GM18517 (cell line): ENCODE measurements around the gene NFATC2.

Experiments used
- ATAC-seq: cut with Tn5 transposase; IDR thresholded peaks from one replicate; pipeline ENCODE4 v1.9.1; 2021; ENCODE audit warnings: mild to moderate bottlenecking, moderate library complexity; ENCODE audit not compliant: unreplicated experiment

NFATC2 gene

GRCh38 chr20:51382111-51382985 is 160.2 kb downstream of the NFATC2 start:
- ATAC-seq: no peak

GRCh38 chr20:51381557-51381956 is 161.0 kb downstream of the NFATC2 start:
- ATAC-seq: no peak

DNA sequence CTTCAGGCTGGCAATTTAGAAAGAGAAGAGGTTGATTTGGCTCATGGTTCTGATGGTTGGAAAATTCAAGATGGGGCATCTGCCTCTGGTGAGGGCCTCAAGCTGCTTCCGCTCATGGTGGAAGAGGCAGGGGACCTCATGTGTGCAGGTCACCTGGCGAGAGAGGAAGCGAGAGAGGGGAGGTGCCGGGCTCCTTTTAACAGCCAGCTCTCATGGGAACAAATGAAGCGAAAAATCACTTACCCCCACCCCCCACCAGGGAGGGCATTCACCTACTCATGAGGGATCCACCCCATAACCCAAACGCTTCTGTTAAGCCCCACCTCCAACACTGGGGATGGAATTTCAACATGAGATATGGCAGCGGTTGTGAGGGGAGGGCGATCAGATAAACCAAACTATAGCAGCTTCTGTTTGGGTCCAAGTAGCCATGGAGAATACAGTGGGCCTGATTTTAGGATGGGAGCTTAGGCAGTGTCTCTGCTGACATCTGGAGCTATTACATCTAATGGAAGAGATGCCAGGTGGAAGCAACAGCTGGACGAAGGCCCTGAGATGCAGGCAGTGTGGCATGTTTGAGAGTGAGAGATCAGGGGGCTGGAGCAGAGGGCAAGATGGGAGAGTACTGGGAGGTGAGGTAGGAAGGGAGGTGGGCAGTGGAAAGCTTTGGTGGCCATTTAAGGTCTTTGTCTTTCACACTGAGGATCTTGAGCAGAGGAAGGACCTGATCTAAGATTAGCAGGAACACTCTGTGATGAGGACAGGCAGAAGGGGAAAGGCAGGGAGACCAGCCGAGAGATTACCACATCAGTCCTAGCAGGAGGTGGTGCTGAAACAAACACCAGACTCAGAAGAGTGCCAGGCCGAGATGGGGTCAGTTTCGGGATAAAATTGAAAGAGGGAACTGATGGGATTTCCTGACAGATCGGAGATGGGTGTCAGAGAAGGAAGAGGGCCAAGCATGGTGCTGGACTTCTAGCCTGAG is 161.8 kb downstream of the NFATC2 start:
- ATAC-seq: no peak

GRCh38 chr20:51379601-51380341 is 162.7 kb downstream of the NFATC2 start:
- no peak for ATAC-seq

- ATAC-seq: no peak
These were observed 164.2 kb downstream of the NFATC2 start for GRCh38 chr20:51378171-51378928.

DNA sequence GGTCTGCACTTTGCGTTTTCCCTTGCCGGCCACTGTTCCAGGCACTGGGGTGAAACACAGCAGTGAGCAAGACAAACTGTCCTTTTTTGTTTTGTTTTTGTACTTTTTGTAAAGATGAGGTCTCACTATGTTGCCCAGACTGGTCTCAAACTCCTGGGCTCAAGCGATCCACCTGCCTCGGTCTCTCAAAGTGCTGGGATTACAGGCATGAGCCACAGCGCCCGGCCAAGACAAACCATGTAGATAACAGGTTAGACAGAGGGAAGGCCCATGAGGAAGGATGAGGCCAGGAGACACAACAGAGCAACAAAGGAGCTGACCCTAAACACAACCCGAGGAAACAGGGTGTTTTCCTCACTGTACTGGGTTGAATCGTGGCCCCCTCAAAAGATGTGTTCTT is 165.4 kb downstream of the NFATC2 start:
- no peak for ATAC-seq

DNA sequence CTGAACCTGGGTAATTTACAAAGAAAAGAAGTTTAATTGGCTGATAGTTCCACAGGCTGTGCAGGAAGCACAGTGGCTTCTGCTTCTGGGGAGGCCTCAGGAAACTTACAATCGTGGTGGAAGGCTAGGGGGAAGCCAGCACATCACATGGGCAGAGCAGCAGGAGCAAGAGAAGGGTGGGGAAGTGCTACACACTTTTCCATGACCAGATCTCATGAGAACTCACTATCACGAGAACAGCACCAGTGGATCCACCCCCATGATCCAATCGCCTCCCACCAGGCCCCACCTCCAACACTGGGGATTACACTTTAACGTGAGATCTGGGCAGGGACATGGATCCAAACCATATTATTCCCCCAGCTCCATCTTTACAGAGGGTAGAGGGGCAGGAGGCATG is 166.4 kb downstream of the NFATC2 start:
- ATAC-seq: no peak

DNA sequence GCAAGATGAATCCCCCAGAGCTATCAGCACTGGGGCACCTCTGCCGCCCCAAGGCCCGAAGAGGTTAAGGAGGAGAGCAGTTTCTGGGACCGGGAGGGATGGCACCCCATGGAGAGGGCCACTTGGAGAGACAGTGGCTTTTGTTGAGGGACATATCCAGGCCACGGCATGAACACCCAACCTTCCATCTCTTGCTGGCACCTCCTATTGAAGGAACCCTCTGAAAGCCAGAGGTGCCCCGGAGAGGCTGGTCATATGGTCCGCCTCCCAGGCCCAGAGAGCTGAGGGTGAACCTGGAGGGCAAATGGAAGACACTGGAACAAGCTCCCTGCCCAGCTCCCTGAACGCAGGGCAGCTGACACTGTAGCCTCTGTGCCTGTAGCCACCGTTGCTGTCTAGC is 167.0 kb downstream of the NFATC2 start:
- ATAC-seq: no peak

DNA sequence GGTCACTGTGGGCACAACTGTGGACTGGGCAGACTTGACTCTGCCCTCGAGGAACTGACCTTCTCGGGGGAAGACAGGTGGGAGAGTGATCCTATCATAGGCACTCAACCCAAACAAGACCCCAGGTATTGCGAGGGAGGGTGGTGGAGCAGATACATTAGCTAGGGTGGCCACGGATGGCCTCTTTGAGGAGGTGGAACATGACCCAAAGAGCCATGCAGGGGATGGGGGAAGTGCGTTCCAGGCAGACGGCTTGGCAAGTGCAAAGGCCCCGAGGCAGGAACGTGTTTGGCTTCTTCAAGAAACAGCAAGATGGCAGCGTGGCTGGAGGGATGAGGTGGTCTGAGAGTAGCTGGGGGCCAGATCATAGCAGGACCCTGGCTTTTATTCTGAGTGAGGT is 167.6 kb downstream of the NFATC2 start:
- no peak for ATAC-seq

DNA sequence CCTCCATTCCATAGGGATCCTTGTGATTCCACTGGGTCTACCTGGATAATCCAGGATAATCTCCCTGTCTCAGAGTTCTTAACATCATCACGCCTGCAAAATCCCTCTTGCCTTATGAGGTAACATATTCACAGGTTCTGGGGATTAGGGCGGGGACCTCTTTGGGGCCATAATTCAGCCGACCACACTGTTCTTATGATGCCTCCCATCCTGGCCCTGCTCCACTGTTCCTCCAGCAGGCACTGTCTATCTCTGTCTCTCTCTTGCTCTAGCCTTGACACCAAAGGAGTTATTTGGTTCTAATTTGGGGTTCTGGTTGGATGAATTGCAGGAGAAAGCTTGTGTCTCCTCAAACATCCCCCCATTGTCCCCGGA is 168.1 kb downstream of the NFATC2 start:
- no peak for ATAC-seq

DNA sequence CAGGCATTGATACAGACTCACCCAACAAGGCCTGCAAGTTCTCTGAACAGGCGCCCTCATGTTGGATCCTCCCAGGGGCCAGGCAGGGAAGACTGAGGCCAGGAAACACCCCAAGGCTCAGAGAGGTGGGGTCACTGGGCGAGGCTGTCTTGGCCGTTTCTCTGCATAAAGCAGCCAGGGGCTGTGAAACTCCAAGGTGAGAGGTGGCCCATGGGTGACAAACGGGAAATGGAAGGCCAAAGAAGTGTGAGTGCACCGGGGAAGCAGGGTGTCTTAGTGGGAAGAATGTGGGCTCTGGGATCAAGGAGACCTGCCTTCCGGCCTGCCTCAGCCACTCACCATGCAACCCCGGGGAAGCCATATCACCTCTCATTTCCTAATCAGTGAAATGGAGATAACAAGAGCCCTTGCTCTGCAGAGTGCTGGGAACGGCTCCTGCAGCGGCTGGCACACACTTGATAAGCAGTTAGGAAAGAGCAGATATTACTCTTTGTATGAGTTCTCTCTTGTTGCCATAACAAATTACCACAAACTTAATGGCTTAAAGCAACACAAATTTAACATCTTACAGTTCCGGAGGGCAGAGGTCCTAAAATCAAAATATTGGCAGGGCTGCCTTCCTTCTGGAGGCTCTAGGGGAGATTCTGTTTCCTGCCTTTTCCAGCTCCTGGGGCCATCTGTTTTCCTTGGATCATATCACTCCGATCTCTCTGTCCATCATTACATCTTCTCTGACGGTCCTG is 168.6 kb downstream of the NFATC2 start:
- no peak for ATAC-seq

GRCh38 chr20:51372966-51373365 is 169.6 kb downstream of the NFATC2 start:
- no peak for ATAC-seq

DNA sequence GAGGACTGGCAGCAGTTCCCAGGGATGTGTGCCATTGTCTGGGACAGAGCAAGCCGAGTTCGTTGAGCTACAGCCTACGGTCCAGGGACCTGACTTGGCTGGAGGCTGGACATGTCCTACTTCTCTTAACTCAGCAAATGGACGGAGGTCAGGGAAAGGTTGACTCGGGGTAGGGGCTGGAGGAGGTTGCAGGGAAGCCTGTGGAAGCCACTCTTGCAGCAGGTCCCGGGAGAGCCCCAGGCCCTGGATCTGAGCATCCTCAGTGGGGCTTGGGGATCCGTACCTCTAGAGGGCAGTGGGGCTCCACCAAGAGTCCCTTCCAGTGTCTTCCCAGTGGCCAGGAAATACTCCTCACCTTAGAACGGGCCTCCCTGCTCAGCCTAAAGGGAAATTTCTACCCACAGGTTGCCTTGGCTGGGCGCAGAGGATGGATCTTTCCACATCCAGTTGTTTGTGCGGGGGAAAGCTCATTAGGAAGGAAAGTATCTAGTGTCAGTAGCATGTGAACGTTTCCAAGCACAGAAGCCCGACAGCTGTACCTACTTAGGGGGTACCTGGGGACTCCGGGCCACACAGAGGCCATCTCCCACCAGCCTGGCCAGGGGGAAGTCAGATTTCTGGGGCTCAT is 170.2 kb downstream of the NFATC2 start:
- no peak for ATAC-seq

DNA sequence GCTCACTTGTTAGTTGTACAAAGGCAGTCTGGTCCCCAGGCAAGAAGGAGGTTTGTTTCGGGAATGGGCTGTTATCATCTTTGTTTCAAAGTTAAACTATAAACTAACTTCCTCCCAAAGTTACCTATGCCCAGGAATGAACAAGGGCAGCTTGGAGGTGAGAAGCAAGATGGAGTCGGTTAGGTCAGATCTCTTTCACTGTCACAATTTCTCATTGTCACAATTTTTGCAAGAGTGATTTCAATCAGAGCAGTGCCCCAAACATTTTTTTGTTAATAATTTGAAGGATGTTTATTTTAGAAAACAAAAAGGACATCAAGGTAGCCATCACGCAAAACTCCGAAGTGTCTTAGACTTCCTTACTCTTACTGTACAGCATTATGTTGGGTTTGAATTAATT is 170.8 kb downstream of the NFATC2 start:
- ATAC-seq: no peak

DNA sequence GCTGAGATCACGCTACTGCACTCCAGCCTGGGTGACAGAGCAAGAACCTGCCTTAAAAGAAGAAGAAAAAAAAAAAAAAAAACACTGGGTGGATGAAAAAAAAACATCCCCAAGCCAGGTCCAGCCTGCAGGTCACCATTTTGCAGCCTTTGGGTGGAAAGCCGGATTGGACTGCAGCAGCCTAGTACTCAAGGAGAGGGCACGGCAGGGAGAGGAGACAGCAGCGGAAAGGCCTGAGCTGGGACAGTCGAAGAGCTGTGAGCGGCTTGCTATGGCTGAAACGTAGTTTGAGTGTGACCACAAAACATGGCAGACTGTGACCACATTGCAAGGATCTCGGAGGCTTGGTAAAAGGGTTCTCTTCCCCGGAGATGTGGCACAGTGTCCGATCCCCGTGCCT is 173.0 kb downstream of the NFATC2 start:
- ATAC-seq: no peak

GRCh38 chr20:51368461-51369211 is 173.9 kb downstream of the NFATC2 start:
- no peak for ATAC-seq

GRCh38 chr20:51366155-51366886 is 176.2 kb downstream of the NFATC2 start:
- ATAC-seq: no peak

- ATAC-seq: no peak
These were observed 176.8 kb downstream of the NFATC2 start for GRCh38 chr20:51365670-51366069.
